ENCODE measurements around the gene PBRM1. TPM values are rescaled to one million over a fixed set of nuclear protein-coding genes. Genes with fewer than 3 reads are reported as not detected.

PBRM1 gene
- polyA plus RNA-seq, 1 donor (not counting 4 experiments of a cell fraction or from before 2014, with no cell fraction given), result 26.0 TPM

GRCh38 chr3:52512727-52513126 lies 173.0 kb downstream of the PBRM1 start:
- no peaks in the 10 kb centered on the region for H3K9me3 ChIP-seq (ENCODE audit: control insufficient read depth, low read depth, low read length)
- no peaks in the 10 kb centered on the region for H4K20me1 ChIP-seq (ENCODE audit: control insufficient read depth, extremely low read depth, insufficient read depth, low read length)
- H2AFZ ChIP-seq (ENCODE audit: control insufficient read depth, low read length), result no peak overlapping the region
- FAIRE-seq, result no peak
- H3K36me3 ChIP-seq (ENCODE audit: control insufficient read depth in 2 of 2, extremely low read depth in 1 of 2, insufficient read depth in 2 of 2, low read length in 2 of 2), result no peaks in the 10 kb centered on the region
- no peaks in the 10 kb centered on the region for H3K9me1 ChIP-seq (ENCODE audit: control insufficient read depth, extremely low read depth, insufficient read depth, low read length)
- dilution Hi-C loops (cut with MboI; ENCODE audit: extremely low pct_ligation_motif_present, low sequenced_read_pairs), result no loop called here
- H3K4me3 ChIP-seq (ENCODE audit: control insufficient read depth in 2 of 3, extremely low read depth in 1 of 3, insufficient read depth in 2 of 3, low read depth in 1 of 3, low read length in 3 of 3), result no peak overlapping the region
- TF ChIP-seq EZH2 (IDR thresholded peaks at IDR 0.05; ENCODE audit: low read length), result no peak
- TF ChIP-seq CTCF (optimal IDR thresholded peaks at IDR 0.05 in 1 of 3, IDR thresholded peaks at IDR 0.05 in 1 of 3, conservative IDR thresholded peaks at IDR 0.05 in 1 of 3; ENCODE audit: extremely low read depth in 1 of 3, insufficient read depth in 2 of 3, low read length in 3 of 3), result no peak
- H3K27me3 ChIP-seq (ENCODE audit: control insufficient read depth, extremely low read depth, insufficient read depth, low read length), result peaks cover 10% of the 10 kb centered on the region
- no peaks in the 10 kb centered on the region for H3K4me1 ChIP-seq (ENCODE audit: control insufficient read depth, extremely low read depth, insufficient read depth, low read length)
- DNase-seq (ENCODE audit: low read depth, low spot score), result no peak
- no peak overlapping the region for H3K9ac ChIP-seq (ENCODE audit: control insufficient read depth, extremely low read depth, insufficient read depth, low read length)
- H3K27ac ChIP-seq (ENCODE audit: control insufficient read depth, insufficient read depth, low read length), result no peak overlapping the region
- no peaks in the 10 kb centered on the region for H3K79me2 ChIP-seq (ENCODE audit: control insufficient read depth, insufficient read depth, low read length)
- H3K4me2 ChIP-seq (ENCODE audit: control insufficient read depth, extremely low read depth, insufficient read depth, low read depth, low read length), result no peak overlapping the region

GRCh38 chr3:52512105-52512504 lies 173.6 kb downstream of the PBRM1 start:
- no peak overlapping the region for H3K27ac ChIP-seq (ENCODE audit: control insufficient read depth, insufficient read depth, low read length)
- H3K79me2 ChIP-seq (ENCODE audit: control insufficient read depth, insufficient read depth, low read length), result no peaks in the 10 kb centered on the region
- H3K4me1 ChIP-seq (ENCODE audit: control insufficient read depth, extremely low read depth, insufficient read depth, low read length), result no peaks in the 10 kb centered on the region
- no peak overlapping the region for H3K4me3 ChIP-seq (ENCODE audit: control insufficient read depth in 2 of 3, extremely low read depth in 1 of 3, insufficient read depth in 2 of 3, low read depth in 1 of 3, low read length in 3 of 3)
- H3K9me3 ChIP-seq (ENCODE audit: control insufficient read depth, low read depth, low read length), result no peaks in the 10 kb centered on the region
- H3K9me1 ChIP-seq (ENCODE audit: control insufficient read depth, extremely low read depth, insufficient read depth, low read length), result no peaks in the 10 kb centered on the region
- no peak for DNase-seq (ENCODE audit: low read depth, low spot score)
- no peaks in the 10 kb centered on the region for H4K20me1 ChIP-seq (ENCODE audit: control insufficient read depth, extremely low read depth, insufficient read depth, low read length)
- no peak overlapping the region for H3K4me2 ChIP-seq (ENCODE audit: control insufficient read depth, extremely low read depth, insufficient read depth, low read depth, low read length)
- H3K9ac ChIP-seq (ENCODE audit: control insufficient read depth, extremely low read depth, insufficient read depth, low read length), result no peak overlapping the region
- no peaks in the 10 kb centered on the region for H3K36me3 ChIP-seq (ENCODE audit: control insufficient read depth in 2 of 2, extremely low read depth in 1 of 2, insufficient read depth in 2 of 2, low read length in 2 of 2)
- dilution Hi-C loops (cut with MboI; ENCODE audit: extremely low pct_ligation_motif_present, low sequenced_read_pairs), result no loop called here
- H3K27me3 ChIP-seq (ENCODE audit: control insufficient read depth, extremely low read depth, insufficient read depth, low read length), result peaks cover 8% of the 10 kb centered on the region
- no peak for FAIRE-seq
- no peak for TF ChIP-seq EZH2 (IDR thresholded peaks at IDR 0.05; ENCODE audit: low read length)
- no peak for TF ChIP-seq CTCF (optimal IDR thresholded peaks at IDR 0.05 in 1 of 3, IDR thresholded peaks at IDR 0.05 in 1 of 3, conservative IDR thresholded peaks at IDR 0.05 in 1 of 3; ENCODE audit: extremely low read depth in 1 of 3, insufficient read depth in 2 of 3, low read length in 3 of 3)
- no peak overlapping the region for H2AFZ ChIP-seq (ENCODE audit: control insufficient read depth, low read length)

Measured in keratinocyte (primary cell).